Esophagus muscularis mucosa (tissue), 3 donors: ENCODE results near the gene LILRA5.

Experiments
- POLR2A ChIP-seq: fragments of 450-650 bp; IDR thresholded peaks from one replicate; pipeline ENCODE4 v1.6.1; 2017; ENCODE audit warnings: antibody characterized with exemption, moderate library complexity, mild to moderate bottlenecking, low read depth
- POLR2AphosphoS5 ChIP-seq, 2 donors: sonication (generic); formaldehyde crosslinking; IDR thresholded peaks; one replicate each; pipeline ENCODE4 v1.6.1; 2017; ENCODE audit warnings: antibody characterized with exemption in 2 of 2
- TF ChIP-seq, protein P1 (sequence below), 3 experiments: fragments of 200-600 bp in 2 of 3; fragments of 450-650 bp in 1 of 3; sonication (generic) in 2 of 3; IDR thresholded peaks; one replicate each; pipeline ENCODE4 v1.5.1; 2017 to 2019; ENCODE audit warnings: antibody characterized with exemption in 3 of 3, mild to moderate bottlenecking in 2 of 3, moderate library complexity in 1 of 3

DNA sequence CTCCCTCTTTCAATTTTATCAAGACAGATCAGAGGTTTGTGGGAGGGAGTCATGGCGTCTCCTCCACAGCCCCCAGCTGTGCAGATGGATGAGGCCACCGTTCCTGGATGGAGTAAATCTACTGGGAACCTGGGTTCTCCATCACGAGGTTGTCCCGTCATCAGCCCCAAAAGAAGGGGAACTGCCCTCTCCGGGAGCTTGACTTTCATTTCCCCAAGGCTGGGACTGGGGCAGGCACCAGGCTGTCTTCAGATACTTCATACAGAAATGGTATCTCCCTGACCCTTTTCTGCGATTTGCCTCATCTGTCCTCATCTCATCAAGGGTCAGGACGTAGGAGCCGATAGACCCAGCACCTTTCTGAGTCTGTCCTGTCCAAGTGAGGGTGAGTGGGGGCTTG is 41.9 kb downstream of the LILRA5 start:
- TF ChIP-seq POLR2AphosphoS5 (IDR thresholded peaks at IDR 0.05), result peak in 1 of 2 donors; percentile 22
- TF ChIP-seq, protein P1, sequence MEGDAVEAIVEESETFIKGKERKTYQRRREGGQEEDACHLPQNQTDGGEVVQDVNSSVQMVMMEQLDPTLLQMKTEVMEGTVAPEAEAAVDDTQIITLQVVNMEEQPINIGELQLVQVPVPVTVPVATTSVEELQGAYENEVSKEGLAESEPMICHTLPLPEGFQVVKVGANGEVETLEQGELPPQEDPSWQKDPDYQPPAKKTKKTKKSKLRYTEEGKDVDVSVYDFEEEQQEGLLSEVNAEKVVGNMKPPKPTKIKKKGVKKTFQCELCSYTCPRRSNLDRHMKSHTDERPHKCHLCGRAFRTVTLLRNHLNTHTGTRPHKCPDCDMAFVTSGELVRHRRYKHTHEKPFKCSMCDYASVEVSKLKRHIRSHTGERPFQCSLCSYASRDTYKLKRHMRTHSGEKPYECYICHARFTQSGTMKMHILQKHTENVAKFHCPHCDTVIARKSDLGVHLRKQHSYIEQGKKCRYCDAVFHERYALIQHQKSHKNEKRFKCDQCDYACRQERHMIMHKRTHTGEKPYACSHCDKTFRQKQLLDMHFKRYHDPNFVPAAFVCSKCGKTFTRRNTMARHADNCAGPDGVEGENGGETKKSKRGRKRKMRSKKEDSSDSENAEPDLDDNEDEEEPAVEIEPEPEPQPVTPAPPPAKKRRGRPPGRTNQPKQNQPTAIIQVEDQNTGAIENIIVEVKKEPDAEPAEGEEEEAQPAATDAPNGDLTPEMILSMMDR (IDR thresholded peaks at IDR 0.05), result no peak
- TF ChIP-seq POLR2A, result no peak
